Stomach smooth muscle (tissue), 2 donors: ENCODE measurements around the gene HSPBP1.

Experiments used
- H3K27ac ChIP-seq: one replicate; pipeline ENCODE4 v1.7.0; 2013; ENCODE audit warnings: mild to moderate bottlenecking, low read length, inconsistent platforms
- H3K27me3 ChIP-seq, 2 donors: one replicate each; pipeline ENCODE4 v1.7.0; 2013; ENCODE audit warnings: low read length in 2 of 2; ENCODE audit not compliant: insufficient read depth in 2 of 2, control insufficient read depth in 1 of 2
- H3K36me3 ChIP-seq, 2 donors: one replicate each; pipeline ENCODE4 v1.7.0; 2013; ENCODE audit warnings: low read length in 2 of 2; ENCODE audit not compliant: control insufficient read depth in 2 of 2, insufficient read depth in 2 of 2
- H3K4me1 ChIP-seq: one replicate; pipeline ENCODE4 v1.7.0; 2013; ENCODE audit warnings: low read length; ENCODE audit not compliant: control insufficient read depth, insufficient read depth
- H3K4me3 ChIP-seq, 2 donors: one replicate each; pipeline ENCODE4 v1.7.0; 2013; ENCODE audit warnings: low read length in 2 of 2
- H3K9ac ChIP-seq, 2 donors: one replicate each; pipeline ENCODE4 v1.7.0; 2013; ENCODE audit warnings: low read length in 2 of 2, mild to moderate bottlenecking in 1 of 2
- H3K9me3 ChIP-seq, 2 donors: one replicate each; pipeline ENCODE4 v1.7.0; 2013; ENCODE audit warnings: low read length in 2 of 2; ENCODE audit not compliant: control insufficient read depth in 2 of 2
- donor health status: healthy.
- donor health status: Pancreatic carcinoma.

The HSPBP1 gene

GRCh38 chr19:55245236-55245904 is 34.5 kb downstream of the HSPBP1 start:
- Histone ChIP-seq H3K27ac (no peak overlapping the region), H3K27me3 (no peaks in the 10 kb centered on the region), H3K4me1 (peaks cover 12% of the 10 kb centered on the region)

GRCh38 chr19:55244004-55244680 is 35.8 kb downstream of the HSPBP1 start:
- Histone ChIP-seq H3K4me1 (peaks cover 12% of the 10 kb centered on the region), H3K9ac (no peak overlapping the region), H3K9me3 (no peaks in the 10 kb centered on the region), H3K4me3 (no peak overlapping the region), H3K36me3 (peaks cover 54 to 62% of the 10 kb centered on the region in 2 donors), H3K27ac (no peak overlapping the region), H3K27me3 (no peaks in the 10 kb centered on the region)

More at GRCh38 chr19:55245236-55245904, 34.5 kb downstream of the HSPBP1 start:
- Histone ChIP-seq H3K36me3 (peaks cover 44 to 50% of the 10 kb centered on the region in 2 donors), H3K4me3 (no peak overlapping the region), H3K9ac (no peak overlapping the region), H3K9me3 (no peaks in the 10 kb centered on the region)

GRCh38 chr19:55242517-55242916 is 37.4 kb downstream of the HSPBP1 start:
- no peak overlapping the region for H3K9ac ChIP-seq
- H3K4me1 ChIP-seq, result no peaks in the 10 kb centered on the region
- H3K9me3 ChIP-seq, result no peaks in the 10 kb centered on the region
- no peak overlapping the region for H3K27ac ChIP-seq
- H3K4me3 ChIP-seq, result no peak overlapping the region
- H3K27me3 ChIP-seq, result no peaks in the 10 kb centered on the region
- H3K36me3 ChIP-seq, result peaks cover 66 to 75% of the 10 kb centered on the region in 2 donors

- Histone ChIP-seq H3K9me3 (no peaks in the 10 kb centered on the region), H3K4me3 (no peak overlapping the region), H3K36me3 (peaks cover 71 to 80% of the 10 kb centered on the region in 2 donors), H3K27me3 (no peaks in the 10 kb centered on the region), H3K4me1 (no peaks in the 10 kb centered on the region), H3K9ac (no peak overlapping the region), H3K27ac (no peak overlapping the region)
Measured at GRCh38 chr19:55241935-55242464, 37.9 kb downstream of the HSPBP1 start.

- Histone ChIP-seq H3K36me3 (peaks cover 73 to 87% of the 10 kb centered on the region in 2 donors), H3K27me3 (no peaks in the 10 kb centered on the region)
Measured at GRCh38 chr19:55241143-55241934, 38.6 kb downstream of the HSPBP1 start.

GRCh38 chr19:55240713-55241020 is 39.2 kb downstream of the HSPBP1 start:
- no peaks in the 10 kb centered on the region for H3K27me3 ChIP-seq
- H3K4me3 ChIP-seq, result no peak overlapping the region
- H3K9ac ChIP-seq, result no peak overlapping the region
- no peaks in the 10 kb centered on the region for H3K4me1 ChIP-seq
- H3K9me3 ChIP-seq, result no peaks in the 10 kb centered on the region
- H3K27ac ChIP-seq, result no peak overlapping the region
- peaks cover 76 to 88% of the 10 kb centered on the region in 2 donors for H3K36me3 ChIP-seq

More at GRCh38 chr19:55241143-55241934, 38.6 kb downstream of the HSPBP1 start:
- Histone ChIP-seq H3K4me3 (no peak overlapping the region), H3K9me3 (no peaks in the 10 kb centered on the region), H3K27ac (no peak overlapping the region), H3K9ac (no peak overlapping the region), H3K4me1 (no peaks in the 10 kb centered on the region)

- H3K27ac ChIP-seq, result no peak overlapping the region
- no peaks in the 10 kb centered on the region for H3K9me3 ChIP-seq
- peaks cover 72 to 83% of the 10 kb centered on the region in 2 donors for H3K36me3 ChIP-seq
- H3K27me3 ChIP-seq, result no peaks in the 10 kb centered on the region
- H3K9ac ChIP-seq, result no peak overlapping the region
- H3K4me1 ChIP-seq, result no peaks in the 10 kb centered on the region
- H3K4me3 ChIP-seq, result no peak overlapping the region
Measured at GRCh38 chr19:55239004-55239403, 40.9 kb downstream of the HSPBP1 start.

GRCh38 chr19:55238030-55238429 is 41.9 kb downstream of the HSPBP1 start:
- Histone ChIP-seq H3K9me3 (no peaks in the 10 kb centered on the region), H3K9ac (no peak overlapping the region), H3K4me3 (no peak overlapping the region), H3K27ac (no peak overlapping the region), H3K4me1 (no peaks in the 10 kb centered on the region), H3K36me3 (peaks cover 73 to 79% of the 10 kb centered on the region in 2 donors), H3K27me3 (no peaks in the 10 kb centered on the region)

- H3K27me3 ChIP-seq, result no peaks in the 10 kb centered on the region
- H3K36me3 ChIP-seq, result peaks cover 50 to 55% of the 10 kb centered on the region in 2 donors
- no peak overlapping the region for H3K27ac ChIP-seq
- H3K9ac ChIP-seq, result no peak overlapping the region
- no peaks in the 10 kb centered on the region for H3K9me3 ChIP-seq
- no peak overlapping the region for H3K4me3 ChIP-seq
- peaks cover 9% of the 10 kb centered on the region for H3K4me1 ChIP-seq
Measured at GRCh38 chr19:55232986-55233385, 46.9 kb downstream of the HSPBP1 start.

- Histone ChIP-seq H3K27me3 (no peaks in the 10 kb centered on the region), H3K9ac (no peak overlapping the region), H3K9me3 (no peaks in the 10 kb centered on the region), H3K4me1 (peaks cover 16% of the 10 kb centered on the region), H3K4me3 (no peak overlapping the region), H3K36me3 (peaks cover 43 to 48% of the 10 kb centered on the region in 2 donors), H3K27ac (no peak overlapping the region)
Measured at GRCh38 chr19:55232286-55232602, 47.7 kb downstream of the HSPBP1 start.
